A673 (cell line): ENCODE measurements around the gene TSEN2.

Experiments used
- EZH2 ChIP-seq: fragments of 200-600 bp; sonication (generic); IDR thresholded peaks from 2 replicates; pipeline ENCODE4 v1.6.1; 2017; ENCODE audit warnings: borderline replicate concordance, low read depth, mild to moderate bottlenecking, mixed read lengths, antibody characterized with exemption, low read length; ENCODE audit not compliant: poor library complexity, severe bottlenecking
- TF ChIP-seq, protein P1 (sequence below): fragments of 300-800, 200-600 bp; sonication (generic); conservative IDR thresholded peaks from 2 replicates; pipeline ENCODE4 v1.5.1; 2017; ENCODE audit warnings: low read depth, mild to moderate bottlenecking, antibody characterized with exemption, low read length, moderate library complexity, mixed read lengths

DNA sequence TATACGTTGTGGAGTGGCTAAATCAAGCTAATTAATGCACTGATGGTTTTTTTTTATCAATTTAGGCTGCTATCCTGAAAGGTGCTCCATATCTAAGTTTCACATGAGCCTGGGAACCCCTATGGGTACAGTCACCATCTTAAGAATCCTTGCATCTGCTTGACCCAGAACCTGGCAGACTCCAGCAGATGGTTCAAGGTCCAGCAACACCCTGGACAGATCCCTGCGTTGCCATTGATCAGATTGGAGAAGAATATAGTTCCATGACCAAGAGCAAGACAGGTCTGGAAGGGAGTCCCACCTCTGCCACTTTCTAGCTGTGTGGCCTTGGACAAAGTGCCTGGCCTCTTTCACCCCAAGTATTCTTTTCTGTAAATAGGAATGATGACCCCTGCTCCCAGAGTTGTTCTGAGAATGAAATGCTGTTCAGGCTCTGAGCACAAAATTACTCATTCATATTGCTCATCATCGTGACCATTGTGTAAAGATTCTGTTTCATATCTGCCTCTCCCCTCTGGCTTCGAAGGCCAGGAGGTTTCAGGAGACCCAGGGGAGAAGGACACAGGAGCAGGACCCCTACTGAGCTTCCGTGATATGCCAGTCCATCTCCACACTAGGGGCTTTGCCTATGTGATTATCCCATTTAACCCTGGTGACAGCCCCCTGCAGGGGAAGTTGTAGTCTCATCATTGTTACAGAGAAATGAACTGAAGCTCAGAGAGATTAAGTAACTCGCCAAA is 30.0 kb upstream of the TSEN2 start:
- TF ChIP-seq, protein P1, sequence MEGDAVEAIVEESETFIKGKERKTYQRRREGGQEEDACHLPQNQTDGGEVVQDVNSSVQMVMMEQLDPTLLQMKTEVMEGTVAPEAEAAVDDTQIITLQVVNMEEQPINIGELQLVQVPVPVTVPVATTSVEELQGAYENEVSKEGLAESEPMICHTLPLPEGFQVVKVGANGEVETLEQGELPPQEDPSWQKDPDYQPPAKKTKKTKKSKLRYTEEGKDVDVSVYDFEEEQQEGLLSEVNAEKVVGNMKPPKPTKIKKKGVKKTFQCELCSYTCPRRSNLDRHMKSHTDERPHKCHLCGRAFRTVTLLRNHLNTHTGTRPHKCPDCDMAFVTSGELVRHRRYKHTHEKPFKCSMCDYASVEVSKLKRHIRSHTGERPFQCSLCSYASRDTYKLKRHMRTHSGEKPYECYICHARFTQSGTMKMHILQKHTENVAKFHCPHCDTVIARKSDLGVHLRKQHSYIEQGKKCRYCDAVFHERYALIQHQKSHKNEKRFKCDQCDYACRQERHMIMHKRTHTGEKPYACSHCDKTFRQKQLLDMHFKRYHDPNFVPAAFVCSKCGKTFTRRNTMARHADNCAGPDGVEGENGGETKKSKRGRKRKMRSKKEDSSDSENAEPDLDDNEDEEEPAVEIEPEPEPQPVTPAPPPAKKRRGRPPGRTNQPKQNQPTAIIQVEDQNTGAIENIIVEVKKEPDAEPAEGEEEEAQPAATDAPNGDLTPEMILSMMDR: no peak
- no peak for TF ChIP-seq EZH2
